ENCODE measurements around the gene CCNH. TPM values are rescaled to one million over a fixed set of nuclear protein-coding genes. Genes with fewer than 3 reads are reported as not detected.

CCNH gene
- total RNA-seq, 1 experiment from 2014 or later, result 39.6 TPM

DNA sequence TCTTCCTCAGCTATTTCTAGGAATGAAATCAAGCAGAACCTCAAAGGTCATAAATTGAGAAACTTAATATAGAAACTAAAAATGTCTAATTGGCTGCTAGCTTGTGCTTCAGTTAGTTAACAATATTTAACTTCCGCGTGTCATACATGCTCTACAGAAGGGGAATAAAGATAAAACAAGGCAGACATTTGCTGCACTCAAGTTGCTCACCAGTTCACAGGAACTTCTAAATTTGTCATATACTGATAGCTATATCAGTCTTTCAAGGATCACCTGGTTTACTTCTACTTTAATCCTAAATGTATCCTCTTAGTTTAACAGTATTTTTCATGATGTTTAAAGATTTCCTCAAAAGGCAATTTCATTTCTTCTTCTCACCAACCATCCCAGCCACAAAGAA lies 8.4 kb downstream of the CCNH start:
- Histone ChIP-seq H3K4me3 (ENCODE audit: low read depth, low read length) (no peak overlapping the region), H3K4me1 (0 out of 2 replicates have a peak, but pooled peaks cover under 1% of the 10 kb centered on the region), H3K27me3 (replicated peaks; ENCODE audit: control insufficient read depth, insufficient read depth, low read length) (no peaks in the 10 kb centered on the region), H3K9me3 (no peaks in the 10 kb centered on the region), H3K36me3 (ENCODE audit: control insufficient read depth, insufficient read depth, low read length) (peaks cover 3% of the 10 kb centered on the region)
- intact Hi-C loops (cut with micrococcal nuclease; ENCODE audit: unreplicated experiment), result no loop called here
- CTCF ChIA-PET, result no interaction called here
- POLR2A ChIA-PET, result no interaction called here
- Mint-ChIP-seq H3K36me3 (ENCODE audit: insufficient read depth, unreplicated experiment) (peaks cover 66% of the 10 kb centered on the region), H3K27ac (ENCODE audit: unreplicated experiment) (no peak overlapping the region), H3K27me3 (ENCODE audit: insufficient read depth, unreplicated experiment) (no peaks in the 10 kb centered on the region), H3K4me1 (ENCODE audit: low read depth, unreplicated experiment) (peaks cover 5% of the 10 kb centered on the region), H3K4me3 (ENCODE audit: unreplicated experiment) (no peak overlapping the region), H3K9me3 (ENCODE audit: unreplicated experiment) (no peaks in the 10 kb centered on the region)
- DNase-seq, result no peak
- no TSS peak for BruUV-seq (replicated peaks)
- no peak for TF ChIP-seq CTCF (IDR thresholded peaks at IDR 0.05; ENCODE audit: insufficient read depth in 1 of 2, low read depth in 1 of 2, low read length in 1 of 2, severe bottlenecking in 1 of 2, unreplicated experiment in 1 of 2)

- no peak overlapping the region for H3K27ac Mint-ChIP-seq (ENCODE audit: unreplicated experiment)
- H3K9me3 Mint-ChIP-seq (ENCODE audit: unreplicated experiment), result no peaks in the 10 kb centered on the region
- H3K4me1 ChIP-seq, result 0 out of 2 replicates have a peak, but pooled peaks cover 3% of the 10 kb centered on the region
- intact Hi-C loops (cut with micrococcal nuclease; ENCODE audit: unreplicated experiment), result no loop called here
- no peaks in the 10 kb centered on the region for H3K9me3 ChIP-seq
- H3K4me3 ChIP-seq (ENCODE audit: low read depth, low read length), result no peak overlapping the region
- no peak for TF ChIP-seq CTCF (IDR thresholded peaks at IDR 0.05; ENCODE audit: insufficient read depth in 1 of 2, low read depth in 1 of 2, low read length in 1 of 2, severe bottlenecking in 1 of 2, unreplicated experiment in 1 of 2)
- H3K4me1 Mint-ChIP-seq (ENCODE audit: low read depth, unreplicated experiment), result peaks cover 5% of the 10 kb centered on the region
- no peak overlapping the region for H3K4me3 Mint-ChIP-seq (ENCODE audit: unreplicated experiment)
- DNase-seq, result no peak
- H3K36me3 ChIP-seq (ENCODE audit: control insufficient read depth, insufficient read depth, low read length), result peaks cover 4% of the 10 kb centered on the region
- H3K27me3 Mint-ChIP-seq (ENCODE audit: insufficient read depth, unreplicated experiment), result no peaks in the 10 kb centered on the region
- ChIA-PET CTCF (no interaction called here), POLR2A (no interaction called here)
- H3K27me3 ChIP-seq (replicated peaks; ENCODE audit: control insufficient read depth, insufficient read depth, low read length), result no peaks in the 10 kb centered on the region
- peaks cover 66% of the 10 kb centered on the region for H3K36me3 Mint-ChIP-seq (ENCODE audit: insufficient read depth, unreplicated experiment)
- no TSS peak for BruUV-seq (replicated peaks)
Observed at GRCh38 chr5:87403899-87404298, 8.8 kb downstream of the CCNH start.

GRCh38 chr5:87403409-87403808 lies 9.3 kb downstream of the CCNH start:
- ChIA-PET CTCF (no interaction called here), POLR2A (no interaction called here)
- no TSS peak for BruUV-seq (replicated peaks)
- no peak overlapping the region for H3K4me3 ChIP-seq (ENCODE audit: low read depth, low read length)
- 0 out of 2 replicates have a peak, but pooled peaks cover 3% of the 10 kb centered on the region for H3K4me1 ChIP-seq
- H3K27me3 Mint-ChIP-seq (ENCODE audit: insufficient read depth, unreplicated experiment), result no peaks in the 10 kb centered on the region
- no peak overlapping the region for H3K4me3 Mint-ChIP-seq (ENCODE audit: unreplicated experiment)
- no peak for DNase-seq
- no peaks in the 10 kb centered on the region for H3K27me3 ChIP-seq (replicated peaks; ENCODE audit: control insufficient read depth, insufficient read depth, low read length)
- peaks cover 5% of the 10 kb centered on the region for H3K36me3 ChIP-seq (ENCODE audit: control insufficient read depth, insufficient read depth, low read length)
- peaks cover 66% of the 10 kb centered on the region for H3K36me3 Mint-ChIP-seq (ENCODE audit: insufficient read depth, unreplicated experiment)
- H3K9me3 ChIP-seq, result no peaks in the 10 kb centered on the region
- no peak overlapping the region for H3K27ac Mint-ChIP-seq (ENCODE audit: unreplicated experiment)
- intact Hi-C loops (cut with micrococcal nuclease; ENCODE audit: unreplicated experiment), result no loop called here
- H3K9me3 Mint-ChIP-seq (ENCODE audit: unreplicated experiment), result no peaks in the 10 kb centered on the region
- no peak for TF ChIP-seq CTCF (IDR thresholded peaks at IDR 0.05; ENCODE audit: insufficient read depth in 1 of 2, low read depth in 1 of 2, low read length in 1 of 2, severe bottlenecking in 1 of 2, unreplicated experiment in 1 of 2)
- H3K4me1 Mint-ChIP-seq (ENCODE audit: low read depth, unreplicated experiment), result peaks cover 5% of the 10 kb centered on the region
